Measurements from ENCODE around the gene SEC24A. TPM values are rescaled to one million over a fixed set of nuclear protein-coding genes. Genes with fewer than 3 reads are reported as not detected.

The SEC24A gene
- total RNA-seq, 4 donors from 2014 or later = 31.7 to 40.3 (median 33.5) TPM

DNA sequence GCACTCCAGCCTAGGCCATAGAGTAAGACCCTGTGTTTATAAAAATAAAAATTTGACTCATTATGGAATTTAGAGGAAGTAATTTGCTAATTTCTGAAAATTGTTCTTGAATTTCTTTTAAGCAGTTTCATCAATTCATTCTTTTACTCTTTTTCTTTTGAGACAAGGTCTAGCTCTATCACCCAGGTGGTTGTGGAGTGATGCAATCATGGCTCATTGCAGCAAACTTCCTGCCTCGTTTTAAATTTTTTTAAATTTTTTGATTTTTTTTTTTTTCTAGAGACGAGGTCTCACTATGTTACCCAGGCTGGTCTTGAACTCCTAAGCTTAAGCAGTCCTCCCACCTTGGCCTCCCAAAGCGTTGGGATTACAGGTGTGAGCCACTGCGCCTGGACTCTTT, 86.7 kb downstream of the SEC24A start:
- intact Hi-C loops (cut with DNase I) = loop anchor here (10.0 kb wide), 1 partner anchor 170 kb away; the partner anchor contains the start of gene PCBD2
- no peaks in the 10 kb centered on the region for H3K36me3 ChIP-seq

GRCh38 chr5:134736173-134736812, 87.7 kb downstream of the SEC24A start:
- H3K4me3 ChIP-seq (replicated peaks in 1 of 3) = no peak overlapping the region
- no peak for DNase-seq
- H3K36me3 ChIP-seq = no peaks in the 10 kb centered on the region
- TF ChIP-seq POLR2A (IDR thresholded peaks at IDR 0.05) (no peak), CTCF (IDR thresholded peaks at IDR 0.05) (no peak)
- no peak overlapping the region for H3K27ac ChIP-seq
- H3K27me3 ChIP-seq = no peaks in the 10 kb centered on the region
- intact Hi-C loops (cut with DNase I) = loop anchor here (10.0 kb wide), 1 partner anchor 169 kb away; the partner anchor contains the start of gene PCBD2
- peaks cover 10 to 17% of the 10 kb centered on the region in 2 donors for H3K4me1 ChIP-seq
- no peaks in the 10 kb centered on the region for H3K9me3 ChIP-seq
- WGBS, 2 donors = 72 to 74% methylated on average over 2 of the region's 2 CpGs

More for the DNA sequence above, 86.7 kb downstream of the SEC24A start:
- no peaks in the 10 kb centered on the region for H3K27me3 ChIP-seq
- no peak overlapping the region for H3K4me3 ChIP-seq (replicated peaks in 1 of 3)
- DNase-seq = no peak
- WGBS, 2 donors = 78 to 86% methylated on average over 4 of the region's 4 CpGs
- no peak overlapping the region for H3K27ac ChIP-seq
- TF ChIP-seq CTCF (IDR thresholded peaks at IDR 0.05) (no peak), POLR2A (IDR thresholded peaks at IDR 0.05) (no peak)
- peaks cover 10 to 13% of the 10 kb centered on the region in 2 donors for H3K4me1 ChIP-seq
- H3K9me3 ChIP-seq = no peaks in the 10 kb centered on the region

GRCh38 chr5:134738133-134738962, 89.8 kb downstream of the SEC24A start, which contains the start of gene CAMLG:
CAMLG (plus strand) TSS chr5:134738548; CDS start chr5:134738621, 73 bp downstream.
- 1% methylated on average over 42 to 60 of the region's 66 CpGs for WGBS, 2 donors
- intact Hi-C loops (cut with DNase I) = loop anchor here (10.0 kb wide), 1 partner anchor 166 kb away; the partner anchor contains the start of gene PCBD2

DNA sequence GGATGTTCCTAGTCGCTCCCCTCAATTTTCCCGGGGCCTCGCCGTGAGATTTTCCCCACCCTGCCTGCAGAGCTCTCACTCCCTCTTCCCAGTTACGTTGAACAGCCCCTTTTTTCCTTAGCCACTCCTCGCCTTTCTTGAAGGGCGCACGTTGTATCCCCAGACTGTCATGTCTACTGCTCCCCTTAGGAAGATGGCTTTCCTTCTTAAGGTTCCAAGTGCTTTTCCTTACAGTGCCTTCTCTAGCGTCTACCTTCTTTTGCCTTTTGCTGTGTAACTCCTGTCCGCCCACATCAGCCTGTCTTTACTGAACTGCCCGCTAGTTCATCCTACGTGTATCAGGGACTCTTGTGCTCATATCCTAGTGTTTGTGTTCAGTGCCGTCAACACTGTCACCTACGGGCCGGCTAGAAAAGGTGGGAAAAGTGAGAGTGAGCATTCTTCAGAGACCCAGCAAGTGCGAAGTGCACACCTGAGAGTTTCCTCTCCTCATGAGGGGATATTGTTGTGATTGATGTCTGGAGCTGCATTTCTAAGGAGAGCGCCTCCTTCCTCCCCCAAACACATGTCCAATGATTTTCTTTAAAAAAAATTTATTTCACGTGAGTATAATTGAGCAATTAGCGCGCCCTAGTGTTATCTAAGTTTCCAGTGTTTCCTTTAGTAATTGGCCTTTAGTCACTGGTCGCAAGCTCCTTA, 90.5 kb downstream of the SEC24A start:
- Histone ChIP-seq H3K4me3 (replicated peaks in 1 of 3) (peak overlapping the region; percentile 50 to 65 (median 57)), H3K9me3 (no peaks in the 10 kb centered on the region), H3K4me1 (peaks cover 10 to 17% of the 10 kb centered on the region in 2 donors), H3K27me3 (no peaks in the 10 kb centered on the region), H3K36me3 (no peaks in the 10 kb centered on the region), H3K27ac (peak overlapping the region; percentile 54 to 93 (median 86))
- intact Hi-C loops (cut with DNase I) = loop anchor here (10.0 kb wide), 1 partner anchor 166 kb away; the partner anchor contains the start of gene PCBD2
- TF ChIP-seq CTCF (IDR thresholded peaks at IDR 0.05) = peak in 4 of 6 experiments; percentile 2 to 23 (median 9)
- no peak for TF ChIP-seq POLR2A (IDR thresholded peaks at IDR 0.05)
- WGBS, 2 donors = 8 to 11% methylated on average over 21 of the region's 21 CpGs
- peak; percentile 11 for DNase-seq

More at GRCh38 chr5:134738133-134738962, 89.8 kb downstream of the SEC24A start, which contains the start of gene CAMLG:
- DNase-seq = peak; percentile 98
- Histone ChIP-seq H3K4me3 (replicated peaks in 1 of 3) (peak within 1 kb of the TSS; percentile 50 to 65 (median 57)), H3K27me3 (no peaks in the 10 kb centered on the region), H3K9me3 (no peaks in the 10 kb centered on the region), H3K4me1 (peaks cover 10 to 17% of the 10 kb centered on the region in 2 donors), H3K27ac (peak within 1 kb of the TSS; percentile 86 to 93 (median 91)), H3K36me3 (no peaks in the 10 kb centered on the region)
- TF ChIP-seq POLR2A (IDR thresholded peaks at IDR 0.05) = peak in 1 of 2 donors; percentile 93
- TF ChIP-seq CTCF (IDR thresholded peaks at IDR 0.05) = peak in 5 of 6 experiments; percentile 19 to 55 (median 46)

All from thyroid gland (tissue), 4 donors.